Measurements from ENCODE around the gene ELK3.

DNA sequence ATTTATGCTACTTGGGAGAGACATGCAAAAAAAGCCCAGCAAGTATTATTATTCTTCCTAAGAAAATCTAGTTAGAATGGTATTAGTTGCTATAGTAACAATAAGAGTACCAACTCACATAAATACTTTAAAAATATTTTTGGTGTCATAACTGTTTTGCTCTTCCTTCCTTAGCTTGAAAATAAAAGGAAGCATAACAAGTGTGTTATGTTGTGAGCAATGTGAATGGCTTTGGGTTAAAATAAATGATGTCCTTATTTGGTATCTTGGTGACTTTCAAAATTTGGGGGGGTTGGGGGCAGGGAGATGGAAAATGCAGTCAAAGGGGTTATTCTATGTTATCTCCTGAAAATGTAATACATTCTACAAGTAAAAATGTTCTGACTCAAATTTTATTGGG is 91.0 kb downstream of the ELK3 start:
- TF ChIP-seq POLR2A (IDR thresholded peaks at IDR 0.05) = no peak
- TF ChIP-seq CTCF (IDR thresholded peaks at IDR 0.05) = no peak

Data from adrenal gland (tissue), 5 donors.